Superior temporal gyrus (tissue), 1 donor: ENCODE data around the gene INPP5A.
"Not testable (repeated sequence)": the region's sequence is repeated elsewhere in the genome, so short reads cannot be mapped to it uniquely, and the experiment has no call there.

Experiments used
- DNase-seq: peaks from one replicate; pipeline ENCODE4 v3.0.0-alpha.2; 2016; ENCODE audit errors: extremely low spot score

Gene INPP5A

GRCh38 chr10:132537684-132538001, at the start of gene INPP5A:
Gene INPP5A (plus strand): TSS chr10:132537787. CDS start chr10:132538097, 310 bp downstream.
- DNase-seq: no peak

- DNase-seq: no peak
Measured at GRCh38 chr10:132488231-132488821, 49.3 kb upstream of the INPP5A start.

GRCh38 chr10:132489053-132489703, 48.4 kb upstream of the INPP5A start:
- DNase-seq: no peak

GRCh38 chr10:132489704-132490534, 47.7 kb upstream of the INPP5A start:
- no peak for DNase-seq

GRCh38 chr10:132491534-132491933, 46.1 kb upstream of the INPP5A start:
- DNase-seq: not testable (repeated sequence)

- DNase-seq: peak; percentile 55
Measured at GRCh38 chr10:132492323-132493025, 45.1 kb upstream of the INPP5A start.

GRCh38 chr10:132493246-132493755, 44.3 kb upstream of the INPP5A start:
- no peak for DNase-seq

GRCh38 chr10:132493756-132494290, 43.8 kb upstream of the INPP5A start:
- DNase-seq: no peak

- DNase-seq: no peak
Measured at GRCh38 chr10:132494866-132495630, 42.5 kb upstream of the INPP5A start.

- DNase-seq: no peak
Measured at GRCh38 chr10:132496360-132497062, 41.1 kb upstream of the INPP5A start.

GRCh38 chr10:132497063-132497680, 40.4 kb upstream of the INPP5A start:
- no peak for DNase-seq

GRCh38 chr10:132497861-132498561, 39.6 kb upstream of the INPP5A start:
- no peak for DNase-seq

- DNase-seq: no peak
Measured at GRCh38 chr10:132498562-132499366, 38.8 kb upstream of the INPP5A start.

- DNase-seq: no peak
Measured at GRCh38 chr10:132499367-132499685, 38.3 kb upstream of the INPP5A start.

GRCh38 chr10:132500781-132501415, 36.7 kb upstream of the INPP5A start:
- no peak for DNase-seq

GRCh38 chr10:132502544-132503300, 34.9 kb upstream of the INPP5A start:
- no peak for DNase-seq
